HG03520 (cell line): ENCODE measurements around the gene SAMD11.

Experiments used
- ATAC-seq: cut with Tn5 transposase; IDR thresholded peaks from one replicate; pipeline ENCODE4 v1.9.1; 2021; ENCODE audit warnings: mild to moderate bottlenecking, moderate library complexity; ENCODE audit not compliant: unreplicated experiment

Gene SAMD11

GRCh38 chr1:905071-905749, 18.5 kb upstream of the SAMD11 start:
- ATAC-seq = no peak

GRCh38 chr1:905811-906599, 17.7 kb upstream of the SAMD11 start:
- ATAC-seq = no peak

- ATAC-seq = no peak
Measured at GRCh38 chr1:906600-907420, 16.9 kb upstream of the SAMD11 start.

GRCh38 chr1:907611-908451, 15.9 kb upstream of the SAMD11 start:
- ATAC-seq = no peak

GRCh38 chr1:908661-909060, 15.1 kb upstream of the SAMD11 start:
- ATAC-seq = no peak

GRCh38 chr1:909861-910310, 13.8 kb upstream of the SAMD11 start:
- ATAC-seq = no peak

GRCh38 chr1:910311-910880, 13.3 kb upstream of the SAMD11 start:
- ATAC-seq = no peak

- ATAC-seq = no peak
Measured at GRCh38 chr1:910881-911721, 12.6 kb upstream of the SAMD11 start.

GRCh38 chr1:911875-912739, 11.6 kb upstream of the SAMD11 start:
- no peak for ATAC-seq

GRCh38 chr1:912740-913301, 10.9 kb upstream of the SAMD11 start:
- no peak for ATAC-seq

- no peak for ATAC-seq
Measured at GRCh38 chr1:913491-914130, 10.1 kb upstream of the SAMD11 start.

- ATAC-seq = no peak
Measured at GRCh38 chr1:914131-914890, 9.4 kb upstream of the SAMD11 start.

- ATAC-seq = no peak
Measured at GRCh38 chr1:914891-915280, 8.8 kb upstream of the SAMD11 start.

- no peak for ATAC-seq
Measured at GRCh38 chr1:915295-916172, 8.2 kb upstream of the SAMD11 start.

GRCh38 chr1:916173-917075, 7.3 kb upstream of the SAMD11 start:
- ATAC-seq = no peak
